ENCODE data around the gene PAFAH1B1.

DNA sequence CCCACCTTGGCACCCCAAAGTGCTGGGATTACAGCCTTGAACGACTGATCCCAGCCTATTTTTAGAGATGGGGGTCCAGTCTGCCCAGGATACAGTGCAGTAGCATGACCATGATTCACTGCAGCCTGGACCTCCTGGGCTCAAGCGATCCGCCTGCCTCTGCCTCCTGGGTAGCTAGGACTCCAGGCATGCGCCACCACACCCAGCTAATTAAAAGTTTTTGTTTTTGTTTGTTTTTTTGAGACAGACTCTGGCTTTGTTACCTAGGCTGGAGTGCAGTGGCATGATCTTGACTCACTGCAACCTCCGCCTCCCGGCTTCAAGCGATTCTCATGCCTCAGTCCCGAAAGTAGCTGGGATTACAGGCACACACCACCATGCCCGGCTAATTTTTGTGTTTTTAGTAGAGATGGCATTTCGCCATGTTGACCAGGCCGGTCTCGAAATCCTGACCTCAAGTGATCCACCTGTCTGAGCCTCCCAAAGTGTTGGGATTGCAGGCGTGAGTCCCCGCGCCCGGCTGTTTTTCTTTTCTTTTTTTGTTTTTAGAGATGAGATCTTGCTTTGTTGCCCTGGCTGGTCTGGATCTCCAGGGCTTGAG is 2.3 kb upstream of the PAFAH1B1 start:
- TF ChIP-seq, protein P1, sequence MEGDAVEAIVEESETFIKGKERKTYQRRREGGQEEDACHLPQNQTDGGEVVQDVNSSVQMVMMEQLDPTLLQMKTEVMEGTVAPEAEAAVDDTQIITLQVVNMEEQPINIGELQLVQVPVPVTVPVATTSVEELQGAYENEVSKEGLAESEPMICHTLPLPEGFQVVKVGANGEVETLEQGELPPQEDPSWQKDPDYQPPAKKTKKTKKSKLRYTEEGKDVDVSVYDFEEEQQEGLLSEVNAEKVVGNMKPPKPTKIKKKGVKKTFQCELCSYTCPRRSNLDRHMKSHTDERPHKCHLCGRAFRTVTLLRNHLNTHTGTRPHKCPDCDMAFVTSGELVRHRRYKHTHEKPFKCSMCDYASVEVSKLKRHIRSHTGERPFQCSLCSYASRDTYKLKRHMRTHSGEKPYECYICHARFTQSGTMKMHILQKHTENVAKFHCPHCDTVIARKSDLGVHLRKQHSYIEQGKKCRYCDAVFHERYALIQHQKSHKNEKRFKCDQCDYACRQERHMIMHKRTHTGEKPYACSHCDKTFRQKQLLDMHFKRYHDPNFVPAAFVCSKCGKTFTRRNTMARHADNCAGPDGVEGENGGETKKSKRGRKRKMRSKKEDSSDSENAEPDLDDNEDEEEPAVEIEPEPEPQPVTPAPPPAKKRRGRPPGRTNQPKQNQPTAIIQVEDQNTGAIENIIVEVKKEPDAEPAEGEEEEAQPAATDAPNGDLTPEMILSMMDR (conservative IDR thresholded peaks at IDR 0.05; ENCODE audit: low read depth in 2 of 2), result no peak
- TF ChIP-seq, protein P2, sequence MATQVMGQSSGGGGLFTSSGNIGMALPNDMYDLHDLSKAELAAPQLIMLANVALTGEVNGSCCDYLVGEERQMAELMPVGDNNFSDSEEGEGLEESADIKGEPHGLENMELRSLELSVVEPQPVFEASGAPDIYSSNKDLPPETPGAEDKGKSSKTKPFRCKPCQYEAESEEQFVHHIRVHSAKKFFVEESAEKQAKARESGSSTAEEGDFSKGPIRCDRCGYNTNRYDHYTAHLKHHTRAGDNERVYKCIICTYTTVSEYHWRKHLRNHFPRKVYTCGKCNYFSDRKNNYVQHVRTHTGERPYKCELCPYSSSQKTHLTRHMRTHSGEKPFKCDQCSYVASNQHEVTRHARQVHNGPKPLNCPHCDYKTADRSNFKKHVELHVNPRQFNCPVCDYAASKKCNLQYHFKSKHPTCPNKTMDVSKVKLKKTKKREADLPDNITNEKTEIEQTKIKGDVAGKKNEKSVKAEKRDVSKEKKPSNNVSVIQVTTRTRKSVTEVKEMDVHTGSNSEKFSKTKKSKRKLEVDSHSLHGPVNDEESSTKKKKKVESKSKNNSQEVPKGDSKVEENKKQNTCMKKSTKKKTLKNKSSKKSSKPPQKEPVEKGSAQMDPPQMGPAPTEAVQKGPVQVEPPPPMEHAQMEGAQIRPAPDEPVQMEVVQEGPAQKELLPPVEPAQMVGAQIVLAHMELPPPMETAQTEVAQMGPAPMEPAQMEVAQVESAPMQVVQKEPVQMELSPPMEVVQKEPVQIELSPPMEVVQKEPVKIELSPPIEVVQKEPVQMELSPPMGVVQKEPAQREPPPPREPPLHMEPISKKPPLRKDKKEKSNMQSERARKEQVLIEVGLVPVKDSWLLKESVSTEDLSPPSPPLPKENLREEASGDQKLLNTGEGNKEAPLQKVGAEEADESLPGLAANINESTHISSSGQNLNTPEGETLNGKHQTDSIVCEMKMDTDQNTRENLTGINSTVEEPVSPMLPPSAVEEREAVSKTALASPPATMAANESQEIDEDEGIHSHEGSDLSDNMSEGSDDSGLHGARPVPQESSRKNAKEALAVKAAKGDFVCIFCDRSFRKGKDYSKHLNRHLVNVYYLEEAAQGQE (IDR thresholded peaks at IDR 0.05; ENCODE audit: unreplicated experiment), result no peak
- no peak for TF ChIP-seq JUNB (IDR thresholded peaks at IDR 0.05; ENCODE audit: unreplicated experiment)
- TF ChIP-seq EZH2 (IDR thresholded peaks at IDR 0.05; ENCODE audit: low read depth, unreplicated experiment), result no peak
- TF ChIP-seq POLR2AphosphoS5 (IDR thresholded peaks at IDR 0.05; ENCODE audit: low read depth), result no peak
- no peak for TF ChIP-seq EZH2phosphoT487 (IDR thresholded peaks at IDR 0.05; ENCODE audit: unreplicated experiment)
- TF ChIP-seq CREB1 (CRISPR knock-in tag; IDR thresholded peaks at IDR 0.05; ENCODE audit: low read depth), result no peak
- TF ChIP-seq NANOG (IDR thresholded peaks at IDR 0.05; ENCODE audit: borderline replicate concordance), result no peak

Measured in GM23338 (cell line).